Activated gamma-delta T cell treated with anti-CD3 and anti-CD28 coated beads, Interleukin-2, amount 50 U/mL, for 16 hours (primary cell): ENCODE data around the gene SNED1.
"Not testable (repeated sequence)": the region's sequence is repeated elsewhere in the genome, so short reads cannot be mapped to it uniquely, and the experiment has no call there.

Experiments
- DNase-seq: peaks from one replicate; pipeline ENCODE4 v3.0.0-alpha.2; 2020; ENCODE audit warnings: low read depth

SNED1 gene

DNA sequence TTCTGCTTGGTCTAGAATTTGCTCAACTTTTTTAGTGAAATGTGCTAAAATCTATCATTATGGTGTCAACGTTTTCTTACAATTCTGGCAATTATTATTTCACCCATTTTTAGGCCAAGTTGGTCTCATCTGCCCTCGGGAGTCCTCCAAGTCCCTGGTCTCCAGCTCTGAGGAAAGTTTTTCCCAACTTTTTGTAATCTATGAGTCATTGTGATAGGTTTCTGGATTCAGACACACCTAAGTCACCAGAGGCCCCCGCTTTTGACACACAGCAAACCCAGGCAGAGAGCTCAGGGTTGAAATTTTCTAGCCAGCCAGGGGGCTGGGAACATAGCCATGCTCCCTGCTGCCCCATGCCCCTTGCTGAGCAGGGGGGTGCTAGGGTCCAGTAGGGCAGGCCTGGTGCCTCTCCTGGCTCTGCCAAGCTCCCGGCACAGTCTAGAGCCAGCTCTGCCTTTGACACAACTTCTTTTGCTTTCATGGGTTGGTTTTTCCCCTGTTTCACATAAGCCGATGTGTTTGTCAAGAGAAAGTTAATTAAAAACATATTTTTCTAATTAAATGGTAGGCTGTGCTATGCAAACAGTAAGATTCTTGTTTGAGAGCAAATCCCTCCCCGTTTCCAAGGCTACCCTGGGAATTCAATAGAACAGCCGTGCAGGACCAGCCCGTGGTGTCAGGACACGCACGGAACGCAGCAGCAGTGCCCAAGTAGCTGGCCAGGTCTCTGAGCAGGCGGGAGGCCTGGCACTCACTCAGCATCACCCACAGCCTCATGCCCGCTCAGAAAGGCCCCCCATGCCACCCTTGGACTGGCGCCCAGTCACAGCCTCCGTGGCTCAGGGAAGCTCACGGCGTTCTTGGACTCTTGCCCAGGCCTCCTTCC lies 25.5 kb upstream of the SNED1 start:
- no peak for DNase-seq

DNA sequence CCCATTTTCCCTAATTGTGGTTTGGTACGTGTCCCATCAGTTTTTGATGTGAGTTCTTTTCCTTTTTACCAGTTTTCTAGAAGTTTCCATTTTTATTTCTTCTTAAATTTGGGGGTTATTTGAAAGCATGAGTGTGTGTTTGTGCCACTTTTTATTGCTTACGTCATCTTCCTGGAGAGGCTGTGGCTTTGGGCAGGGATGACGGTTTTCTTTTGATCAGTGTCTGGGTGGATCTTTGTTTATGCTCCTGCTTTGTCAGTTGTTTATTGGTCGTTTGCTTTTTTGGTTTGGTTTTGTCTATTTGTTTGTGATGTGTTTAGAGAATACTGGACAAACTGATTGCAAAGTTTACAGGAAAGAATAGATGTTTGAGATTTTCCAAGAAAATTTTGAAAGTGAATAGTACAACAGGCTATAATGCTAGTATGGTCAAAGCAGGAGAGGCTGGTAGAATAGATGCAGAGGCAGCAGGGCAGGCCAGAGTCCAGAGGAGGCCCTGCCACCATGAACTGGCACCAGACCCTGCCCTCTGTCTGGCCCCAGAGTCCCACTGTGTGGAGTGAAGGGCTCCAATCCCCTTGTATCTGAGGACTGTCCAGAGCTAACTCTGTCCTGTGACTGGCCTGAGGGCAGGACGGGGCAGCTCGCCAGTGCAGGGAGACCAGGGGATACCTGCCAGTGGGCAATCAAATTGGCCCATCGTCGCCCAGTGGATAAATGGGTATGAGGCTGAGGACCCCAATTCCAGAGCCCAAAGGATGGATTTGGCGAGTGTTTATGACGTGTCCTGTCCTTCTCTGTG lies 23.4 kb upstream of the SNED1 start:
- no peak for DNase-seq

- not testable (repeated sequence) for DNase-seq
Observed at GRCh38 chr2:240975903-240976302, 22.5 kb upstream of the SNED1 start.

GRCh38 chr2:240981280-240981679 lies 17.1 kb upstream of the SNED1 start:
- no peak for DNase-seq

DNA sequence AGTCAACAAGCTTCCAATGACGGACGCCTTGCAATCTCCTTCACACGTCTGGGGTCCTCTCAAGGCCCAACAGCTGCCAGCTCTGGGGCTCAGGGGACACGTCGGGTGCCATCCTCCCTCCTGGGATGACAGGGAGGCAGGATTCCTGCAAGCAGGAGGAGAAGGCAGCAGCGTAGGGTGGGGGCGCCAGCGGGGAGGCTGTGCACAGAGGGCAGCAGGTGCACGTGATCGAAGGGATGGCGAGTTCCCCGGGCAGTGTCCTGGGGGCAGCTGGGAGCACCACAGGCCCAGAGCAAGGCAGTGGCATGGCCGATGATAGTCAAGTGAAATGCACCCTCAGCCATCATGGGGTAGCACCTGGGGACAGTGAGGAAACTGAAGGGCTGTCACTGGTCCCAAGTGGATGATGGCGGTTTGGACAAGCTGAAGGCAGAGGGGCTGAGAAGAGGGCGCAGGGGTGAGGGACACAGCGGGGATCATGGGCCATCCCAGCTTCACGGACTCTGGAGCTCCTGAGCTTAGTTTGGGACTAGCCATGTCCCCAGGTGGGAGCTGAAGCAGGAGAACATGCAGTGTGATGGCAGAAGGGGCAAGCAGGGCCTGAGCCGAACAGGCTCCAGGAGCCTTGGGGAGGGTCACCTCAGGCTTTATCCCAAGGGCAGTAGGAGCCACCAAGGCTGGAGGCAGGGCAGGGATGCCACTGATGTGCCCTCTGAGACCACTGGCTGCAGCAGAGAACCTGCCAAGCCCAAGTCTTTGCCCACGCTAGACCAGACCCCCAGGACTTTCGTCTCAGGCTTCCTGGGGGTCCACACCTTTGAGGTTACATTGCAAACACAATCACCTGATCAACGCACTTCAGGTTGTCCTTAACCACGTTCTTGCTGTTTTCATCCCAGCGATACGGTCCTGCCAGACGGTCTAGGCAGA lies 16.3 kb upstream of the SNED1 start:
- DNase-seq, result no peak

DNA sequence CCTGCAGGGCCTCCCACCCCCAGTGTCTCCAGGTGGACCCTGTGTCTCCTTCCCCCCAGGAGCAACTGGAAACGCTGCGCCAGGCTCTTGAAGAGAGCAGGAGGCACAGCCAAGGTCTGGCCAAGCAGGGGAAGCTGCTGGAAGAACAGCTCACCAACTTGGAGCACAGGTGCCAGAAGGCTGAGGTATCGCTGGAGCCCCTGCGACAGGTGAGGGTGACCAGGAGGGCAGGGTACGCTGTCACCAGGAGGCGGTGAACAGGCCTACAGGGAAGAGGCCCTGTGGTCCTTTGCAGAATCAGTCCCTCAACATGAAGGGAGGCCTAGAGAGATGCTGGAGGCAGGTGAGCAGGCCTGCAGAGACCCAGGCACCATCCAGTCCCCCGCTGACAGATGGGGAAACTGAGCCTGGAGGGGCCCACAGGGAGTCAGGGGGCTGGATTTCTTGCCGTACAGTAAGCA lies 15.6 kb upstream of the SNED1 start:
- DNase-seq, result no peak

DNA sequence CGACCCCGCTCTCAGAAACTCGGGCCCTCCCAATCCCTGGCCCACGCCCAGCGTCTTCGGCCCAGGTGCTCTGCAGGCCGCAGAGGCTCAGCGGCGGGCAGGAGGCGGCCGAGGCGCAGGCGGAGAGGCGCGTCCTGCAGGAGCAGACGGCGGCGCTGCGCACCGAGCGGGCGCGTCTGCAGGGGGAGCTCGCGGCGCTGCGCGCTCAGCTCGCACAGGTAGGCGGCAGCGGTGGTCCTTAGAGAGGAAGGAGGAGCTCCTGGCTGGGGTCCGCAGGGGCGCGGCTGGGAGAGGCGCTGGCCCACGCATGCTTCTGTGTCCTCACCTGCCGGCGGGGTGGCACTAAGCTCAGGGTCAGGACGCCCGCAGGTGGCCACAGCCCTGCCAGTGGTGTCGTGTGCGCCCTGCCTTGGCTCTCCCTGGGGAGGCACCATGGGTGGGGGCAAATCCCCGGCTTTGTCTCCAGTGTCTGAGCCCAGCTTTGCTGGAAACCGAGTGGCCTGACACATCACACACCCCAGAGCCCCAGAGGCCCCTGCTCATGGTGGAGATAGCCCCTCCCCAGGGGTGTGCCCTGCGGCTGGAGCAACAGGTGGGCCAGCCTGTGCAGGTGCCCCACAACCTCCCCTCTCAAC lies 14.9 kb upstream of the SNED1 start:
- no peak for DNase-seq

- no peak for DNase-seq
Observed at GRCh38 chr2:240983996-240984498, 14.4 kb upstream of the SNED1 start.

DNA sequence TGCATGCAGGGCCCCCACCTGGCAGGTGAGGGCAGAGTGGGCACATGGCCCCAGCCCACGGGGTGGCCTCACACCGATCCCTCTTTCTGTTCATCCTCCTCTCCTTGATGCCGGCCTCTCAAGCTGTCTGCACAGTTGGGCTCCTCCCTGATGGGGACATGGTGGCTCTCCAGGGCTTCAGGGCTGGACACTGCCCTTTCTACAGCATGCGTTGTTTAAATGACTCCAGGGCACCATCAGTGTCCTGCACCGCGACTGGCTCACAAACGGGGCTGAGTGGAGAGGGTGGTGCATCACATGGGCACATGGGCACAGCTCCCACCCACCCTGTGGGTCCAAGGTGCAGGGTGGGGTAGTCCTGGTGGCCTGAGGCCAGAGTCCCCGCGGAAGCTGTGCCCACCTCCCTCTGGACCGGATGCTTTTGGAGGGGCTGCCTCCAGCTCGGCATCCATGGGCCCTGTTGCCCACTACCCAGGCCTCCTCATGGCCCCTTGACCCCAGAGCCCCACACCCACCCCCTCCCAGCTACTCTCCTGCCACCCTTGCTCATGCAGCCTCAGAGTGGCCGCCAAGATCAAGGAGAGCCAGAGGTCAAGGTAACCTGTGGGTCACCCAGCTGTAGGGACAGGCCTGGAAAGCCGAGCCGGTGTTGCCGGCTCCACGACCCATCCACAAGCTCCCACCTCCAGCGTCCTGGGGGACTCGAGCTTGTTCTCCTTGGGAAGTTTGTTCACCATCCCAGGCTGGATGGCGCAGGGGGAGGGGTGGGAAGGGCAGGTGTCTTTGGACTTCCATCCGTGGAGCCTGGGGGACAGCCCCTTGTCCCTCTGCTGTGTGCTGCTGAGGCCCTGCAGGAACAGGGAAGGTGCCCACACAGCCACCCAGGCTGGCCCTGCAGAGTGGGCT lies 12.3 kb upstream of the SNED1 start:
- DNase-seq, result no peak

DNA sequence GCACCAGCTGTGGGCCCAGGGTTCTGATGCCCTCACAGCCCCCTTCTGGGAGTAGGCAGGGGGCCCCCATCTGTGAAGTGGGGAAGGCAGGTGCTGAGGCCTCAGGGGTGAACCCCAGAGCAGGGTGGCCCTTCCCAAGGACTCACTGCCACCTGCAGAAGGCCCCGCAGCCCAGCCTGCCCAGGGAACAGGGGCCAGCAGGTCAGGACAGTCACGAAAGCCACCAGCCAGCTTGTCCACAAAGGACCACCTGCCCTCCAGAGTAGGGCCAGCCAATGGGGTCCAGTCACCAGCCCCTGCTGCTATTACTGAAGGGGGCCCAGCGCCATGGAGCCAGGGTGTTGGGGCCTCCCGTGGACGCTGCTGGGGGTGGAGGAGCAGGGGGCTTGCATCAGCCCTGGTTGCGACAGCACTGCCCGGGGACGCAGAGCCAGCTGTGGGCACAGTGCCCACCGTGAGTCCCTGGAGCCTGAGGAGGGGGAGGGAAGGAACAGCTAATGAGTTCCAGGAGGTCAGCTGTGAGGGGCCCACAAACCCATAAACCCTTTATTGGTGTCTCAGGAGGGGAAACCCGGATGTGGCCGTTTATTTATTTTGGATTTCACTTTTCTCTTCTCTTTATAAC lies 11.5 kb upstream of the SNED1 start:
- DNase-seq, result no peak

GRCh38 chr2:240987588-240987987 lies 10.8 kb upstream of the SNED1 start:
- DNase-seq, result no peak

DNA sequence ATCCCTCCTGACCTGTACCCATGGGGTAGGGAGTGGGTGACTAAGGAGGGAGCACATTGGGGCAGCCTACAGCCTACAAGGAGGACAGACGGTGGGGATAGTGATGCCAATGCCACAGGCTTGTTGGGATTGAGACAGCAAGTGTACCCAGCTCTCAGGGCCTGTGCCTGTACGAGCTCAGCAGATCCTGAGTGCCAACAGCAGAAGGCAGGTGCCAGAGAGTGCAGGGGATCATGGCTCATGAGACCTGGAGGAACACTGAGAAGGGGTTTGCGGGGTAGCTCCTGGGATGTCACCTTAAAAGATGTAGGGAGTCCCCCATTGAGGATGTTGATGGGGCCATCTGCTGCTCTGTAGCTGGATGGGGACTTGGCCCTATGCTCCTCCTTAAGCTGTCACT lies 10.3 kb upstream of the SNED1 start:
- DNase-seq, result no peak

DNA sequence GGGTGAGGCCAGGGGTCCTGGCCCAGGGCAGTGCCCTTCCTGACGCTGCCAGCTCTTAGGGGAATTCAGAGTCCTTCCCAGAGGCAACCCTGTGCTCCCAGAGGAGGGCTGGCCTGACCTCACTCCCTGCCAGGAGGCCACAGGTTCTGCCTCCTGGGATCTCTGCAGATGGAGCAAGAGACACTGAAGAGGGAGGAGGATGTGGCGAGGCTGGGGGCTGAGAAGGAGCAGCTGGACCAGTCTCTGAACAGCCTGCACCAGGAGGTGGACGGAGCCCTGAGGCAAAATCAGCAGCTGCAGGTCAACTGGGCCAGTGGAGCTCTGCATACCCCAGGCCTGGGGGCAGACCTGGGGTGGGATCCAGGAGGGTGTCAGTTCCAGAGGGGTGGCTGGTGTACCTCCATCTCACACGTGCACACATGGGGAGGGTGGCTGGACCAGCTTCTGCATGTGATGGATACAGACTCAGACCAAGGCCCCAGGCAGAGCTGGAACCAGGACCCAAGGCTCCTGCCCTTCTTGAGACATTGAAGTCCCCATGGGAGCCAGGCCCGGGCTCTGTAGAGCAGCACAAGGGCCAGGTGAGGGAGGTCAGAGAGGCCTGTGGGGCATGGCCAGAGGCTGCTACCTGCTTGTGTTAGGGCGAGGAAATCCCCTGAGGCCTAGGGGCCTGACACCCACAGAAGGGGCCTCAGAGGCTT lies 9.7 kb upstream of the SNED1 start:
- no peak for DNase-seq

- no peak for DNase-seq
Observed at GRCh38 chr2:240989451-240990265, 8.8 kb upstream of the SNED1 start.

DNA sequence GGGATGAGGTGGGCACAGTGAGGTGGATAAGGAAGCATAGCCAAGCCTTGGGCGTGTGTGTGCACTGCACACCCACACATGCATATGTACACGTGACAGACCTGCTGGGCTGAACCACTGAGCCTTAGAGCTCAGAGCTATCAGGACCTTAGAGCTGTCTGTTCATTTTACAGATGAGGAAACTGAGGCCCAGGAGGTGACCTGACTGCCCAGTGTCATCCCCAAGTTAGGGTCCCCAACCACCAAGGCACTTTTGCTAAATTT lies 8.2 kb upstream of the SNED1 start:
- no peak for DNase-seq

GRCh38 chr2:240990726-240991377 lies 7.6 kb upstream of the SNED1 start:
- no peak for DNase-seq

DNA sequence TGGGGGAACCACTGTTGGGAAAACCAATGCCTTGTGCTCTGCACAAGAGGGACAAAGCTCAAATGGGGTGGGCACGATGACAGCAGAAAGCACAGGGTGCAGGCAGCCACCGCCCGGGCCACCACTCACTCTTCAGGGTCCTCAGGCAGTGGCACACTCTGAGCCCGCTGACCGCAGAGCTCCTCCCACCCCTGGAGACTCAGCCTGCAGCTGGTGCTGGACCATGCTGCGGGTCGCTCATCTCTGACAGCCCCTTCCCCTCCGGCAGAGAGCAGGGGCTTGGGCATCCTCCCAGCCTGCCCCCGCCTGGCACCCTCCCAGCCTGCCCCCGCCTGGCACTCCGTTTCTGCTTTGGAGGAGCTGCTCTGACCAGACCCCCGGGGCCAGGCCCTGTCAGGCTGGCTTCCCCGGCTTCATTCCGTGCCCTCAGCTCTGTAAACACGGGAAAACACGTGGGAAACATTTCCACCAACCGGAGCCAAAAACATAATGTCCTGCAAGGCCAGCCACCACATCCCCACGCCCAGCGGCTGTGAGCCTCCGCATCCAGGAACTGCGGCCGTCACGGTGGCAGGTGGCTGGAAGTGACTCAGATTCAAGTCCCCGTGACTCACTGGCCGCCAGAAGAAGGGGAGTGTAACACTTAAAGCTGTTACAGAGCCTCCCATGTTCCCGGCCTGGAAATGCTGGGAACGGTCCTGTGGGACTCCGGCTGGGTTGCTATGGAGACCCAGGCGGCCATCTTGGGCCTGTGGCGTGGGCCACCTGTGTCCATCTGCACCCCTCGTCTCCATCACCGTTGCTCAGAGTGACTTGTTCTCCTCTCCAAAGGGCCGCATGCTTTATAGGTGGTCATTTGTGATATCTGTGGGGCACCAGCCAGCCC lies 6.8 kb upstream of the SNED1 start:
- no peak for DNase-seq
